NT2/D1 (cell line): ENCODE results near the gene METTL15.

Experiments
- SUZ12 ChIP-seq: IDR thresholded peaks from 2 replicates; pipeline ENCODE4 v1.6.1; 2011; ENCODE audit not compliant: insufficient read length, insufficient read depth; ENCODE audit errors: extremely low read depth
- YY1 ChIP-seq: IDR thresholded peaks from 2 replicates; pipeline ENCODE4 v1.6.1; 2011; ENCODE audit not compliant: insufficient read length, insufficient read depth
- ZNF274 ChIP-seq: IDR thresholded peaks from 2 replicates; pipeline ENCODE4 v1.6.1; 2011; ENCODE audit warnings: mild to moderate bottlenecking, low read depth, low read length

GRCh38 chr11:28298209-28298608 lies 190.0 kb downstream of the METTL15 start:
- no peak for TF ChIP-seq SUZ12
- no peak for TF ChIP-seq ZNF274
- no peak for TF ChIP-seq YY1
